Mesothelial cell of epicardium (in vitro differentiated cells): ENCODE data around the gene SERPINA9. TPM values are rescaled to one million over a fixed set of nuclear protein-coding genes. Genes with fewer than 3 reads are reported as not detected.

Source experiments
- DNase-seq, 2 experiments: peaks; one replicate each; pipeline ENCODE4 v3.0.0; 2021; ENCODE audit warnings: low spot score in 2 of 2; ENCODE audit not compliant: unreplicated experiment in 2 of 2
- H3K27ac Mint-ChIP-seq: 2 replicates; pipeline ENCODE4 v1.8.0; 2021; ENCODE audit warnings: mixed read lengths
- H3K27me3 Mint-ChIP-seq: 2 replicates; pipeline ENCODE4 v1.8.0; 2021; ENCODE audit warnings: low read depth, mixed read lengths
- H3K36me3 Mint-ChIP-seq: 2 replicates; pipeline ENCODE4 v1.8.0; 2021; ENCODE audit warnings: mixed read lengths
- H3K4me1 Mint-ChIP-seq: 2 replicates; pipeline ENCODE4 v1.8.0; 2021; ENCODE audit warnings: mixed read lengths
- H3K4me3 Mint-ChIP-seq: 2 replicates; pipeline ENCODE4 v1.8.0; 2021; ENCODE audit warnings: mild to moderate bottlenecking, moderate library complexity, mixed read lengths
- H3K9me3 Mint-ChIP-seq: 2 replicates; pipeline ENCODE4 v1.8.0; 2021; ENCODE audit warnings: mixed read lengths
- CTCF ChIP-seq: fragments of 200-600 bp; sonication (generic); IDR thresholded peaks from one replicate; pipeline ENCODE4 v1.5.0; 2021; ENCODE audit warnings: antibody characterized with exemption; ENCODE audit not compliant: unreplicated experiment
- total RNA-seq: library from RNA; stranded (reverse); gene quantifications from 3 replicates; pipeline ENCODE4 v1.2.1, GENCODE V29; 2021

The SERPINA9 gene
- total RNA-seq, 1 donor from 2014 or later, result not detected

GRCh38 chr14:94466706-94467370, 9.2 kb downstream of the SERPINA9 start:
- Mint-ChIP-seq H3K27ac (no peak overlapping the region), H3K4me3 (no peak overlapping the region), H3K4me1 (no peaks in the 10 kb centered on the region), H3K27me3 (peaks cover 18% of the 10 kb centered on the region), H3K36me3 (no peaks in the 10 kb centered on the region), H3K9me3 (peaks cover 12% of the 10 kb centered on the region)
- TF ChIP-seq CTCF, result no peak
- no peak for DNase-seq

GRCh38 chr14:94465042-94465441, 11.0 kb downstream of the SERPINA9 start:
- H3K27ac Mint-ChIP-seq, result no peak overlapping the region
- no peak for DNase-seq
- no peaks in the 10 kb centered on the region for H3K36me3 Mint-ChIP-seq

GRCh38 chr14:94464290-94464689, 11.7 kb downstream of the SERPINA9 start:
- Mint-ChIP-seq H3K9me3 (peaks cover 12% of the 10 kb centered on the region), H3K27me3 (peaks cover 6% of the 10 kb centered on the region), H3K27ac (no peak overlapping the region), H3K36me3 (no peaks in the 10 kb centered on the region), H3K4me3 (no peak overlapping the region), H3K4me1 (no peaks in the 10 kb centered on the region)
- TF ChIP-seq CTCF, result no peak
- no peak for DNase-seq

More at GRCh38 chr14:94465042-94465441, 11.0 kb downstream of the SERPINA9 start:
- no peak overlapping the region for H3K4me3 Mint-ChIP-seq
- no peaks in the 10 kb centered on the region for H3K4me1 Mint-ChIP-seq
- peaks cover 12% of the 10 kb centered on the region for H3K9me3 Mint-ChIP-seq
- no peak for TF ChIP-seq CTCF
- H3K27me3 Mint-ChIP-seq, result peaks cover 10% of the 10 kb centered on the region

GRCh38 chr14:94462763-94463572, 13.0 kb downstream of the SERPINA9 start:
- no peak for DNase-seq
- Mint-ChIP-seq H3K4me1 (no peaks in the 10 kb centered on the region), H3K36me3 (no peaks in the 10 kb centered on the region), H3K27ac (no peak overlapping the region), H3K9me3 (peaks cover 16% of the 10 kb centered on the region), H3K4me3 (no peak overlapping the region), H3K27me3 (peaks cover 5% of the 10 kb centered on the region)
- no peak for TF ChIP-seq CTCF

- no peak overlapping the region for H3K4me3 Mint-ChIP-seq
- peaks cover 24% of the 10 kb centered on the region for H3K9me3 Mint-ChIP-seq
- no peak for TF ChIP-seq CTCF
- no peaks in the 10 kb centered on the region for H3K4me1 Mint-ChIP-seq
- DNase-seq, result no peak
- peaks cover 10% of the 10 kb centered on the region for H3K27me3 Mint-ChIP-seq
- H3K27ac Mint-ChIP-seq, result no peak overlapping the region
- no peaks in the 10 kb centered on the region for H3K36me3 Mint-ChIP-seq
Measured at GRCh38 chr14:94462219-94462551, 13.8 kb downstream of the SERPINA9 start.
